Measurements from ENCODE around the gene KLHL20. TPM values are rescaled to one million over a fixed set of nuclear protein-coding genes. Genes with fewer than 3 reads are reported as not detected.
"Not testable (repeated sequence)": the region's sequence is repeated elsewhere in the genome, so short reads cannot be mapped to it uniquely, and the experiment has no call there.

The KLHL20 gene
- total and polyA plus RNA-seq, 2 of the 8 experiments (the other 6 are each of a cell fraction or from before 2014, with no cell fraction given), result 4.9 to 12.3 TPM

DNA sequence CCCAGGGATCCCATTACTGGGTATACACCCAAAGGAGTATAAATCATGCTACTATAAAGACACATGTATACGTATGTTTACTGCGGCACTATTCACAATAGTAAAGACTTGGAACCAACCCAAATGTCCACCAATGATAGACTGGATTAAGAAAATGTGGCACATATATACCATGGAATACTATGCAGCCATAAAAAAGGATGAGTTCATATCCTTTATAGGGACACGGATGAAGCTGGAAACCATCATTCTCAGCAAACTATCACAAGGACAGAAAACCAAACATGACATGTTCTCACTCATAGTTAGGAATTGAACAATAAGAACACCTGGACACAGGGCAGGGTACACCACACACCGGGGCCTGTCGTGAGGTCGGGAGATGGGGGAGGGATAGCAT, 13.5 kb upstream of the KLHL20 start:
- H2BK15ac ChIP-seq (ENCODE audit: low read length); H3K27ac ChIP-seq (ENCODE audit: low read depth, low read length); H2BK5ac ChIP-seq (ENCODE audit: low read depth, low read length); H2AFZ ChIP-seq (ENCODE audit: low read length); H3K23ac ChIP-seq (ENCODE audit: insufficient read length); H3K18ac ChIP-seq (ENCODE audit: extremely low read depth, low read length); H3K79me2 ChIP-seq (ENCODE audit: control insufficient read depth in 1 of 2, insufficient read depth in 2 of 2, low read length in 2 of 2); H3K14ac ChIP-seq (ENCODE audit: insufficient read length); H3K27me3 ChIP-seq (replicated peaks in 1 of 4; ENCODE audit: control insufficient read depth in 3 of 4, extremely low read depth in 1 of 4, insufficient read depth in 3 of 4, low read length in 3 of 4); H2BK120ac ChIP-seq (replicated peaks; ENCODE audit: low read depth, low read length); H3K56ac ChIP-seq (replicated peaks; ENCODE audit: insufficient read length, low read depth, low read length); H3K4me1 ChIP-seq (replicated peaks in 1 of 4; ENCODE audit: control insufficient read depth in 3 of 4, insufficient read depth in 4 of 4, low read length in 3 of 4); H3K4ac ChIP-seq (replicated peaks; ENCODE audit: insufficient read length, low read depth, low read length); H4K8ac ChIP-seq (ENCODE audit: extremely low read depth, insufficient read depth, low read length); H4K20me1 ChIP-seq (replicated peaks in 1 of 2; ENCODE audit: control insufficient read depth in 1 of 2, insufficient read depth in 2 of 2, low read length in 2 of 2); H3K36me3 ChIP-seq (ENCODE audit: control insufficient read depth in 2 of 4, insufficient read depth in 4 of 4, low read length in 3 of 4); H3K9ac ChIP-seq (replicated peaks in 1 of 4; ENCODE audit: extremely low read depth in 1 of 4, low read depth in 3 of 4, low read length in 3 of 4); CTCF ChIA-PET (ENCODE audit: partially characterized antibody); POLR2A ChIA-PET (ENCODE audit: partially characterized antibody); H4K5ac ChIP-seq (ENCODE audit: insufficient read length, low read depth, low read length); H3K4me3 ChIP-seq (ENCODE audit: extremely low read depth in 1 of 4, insufficient read depth in 2 of 4, low read depth in 3 of 4, low read length in 4 of 4); H2BK20ac ChIP-seq (ENCODE audit: low read length); H2AK5ac ChIP-seq (ENCODE audit: low read depth, low read length); H3K4me2 ChIP-seq (ENCODE audit: insufficient read depth in 1 of 2, low read depth in 2 of 2, low read length in 2 of 2); DNase-seq (ENCODE audit: low read depth in 1 of 2, low spot score in 2 of 2); H4K91ac ChIP-seq (replicated peaks; ENCODE audit: insufficient read length, low read length); H3K79me1 ChIP-seq (ENCODE audit: low read depth, low read length); H2BK12ac ChIP-seq (ENCODE audit: low read depth, low read length); H3K9me3 ChIP-seq (ENCODE audit: insufficient read depth in 2 of 2, low read depth in 1 of 2, low read length in 1 of 2); H3K23me2 ChIP-seq (ENCODE audit: low read depth, low read length); FAIRE-seq: not testable (repeated sequence)
- 96% methylated on average over 6 of the region's 6 CpGs; no CpG with 5 or more reads in 1 of the 2 experiments for WGBS, 2 experiments (ENCODE audit: extremely low coverage in 1 of 2, insufficient coverage in 1 of 2, insufficient read length in 1 of 2, insufficient replicate concordance in 2 of 2, low coverage in 1 of 2, low lambda C conversion rate in 2 of 2, missing lambda C conversion rate in 1 of 2)

Measured in H1 (cell line).